Keratinocyte (primary cell): Measurements from ENCODE around the gene BTRC. TPM values are rescaled to one million over a fixed set of nuclear protein-coding genes. Genes with fewer than 3 reads are reported as not detected.
"Not testable (repeated sequence)": the region's sequence is repeated elsewhere in the genome, so short reads cannot be mapped to it uniquely, and the experiment has no call there.

Experiments used
- DNase-seq: peaks from one replicate; pipeline ENCODE4 v3.0.0-alpha.2; 2011; ENCODE audit warnings: low read depth, missing footprints, low spot score
- FAIRE-seq: peaks from 2 replicates; lab custom pipeline; 2011; peaks lifted over from hg19 to GRCh38; lab: Jason Lieb, UNC
- H2AFZ ChIP-seq: 2 replicates; pipeline ENCODE4 v1.6.0; 2012; ENCODE audit warnings: low read length, control low read depth, inconsistent platforms; ENCODE audit not compliant: control insufficient read depth
- H3K27ac ChIP-seq: 2 replicates; pipeline ENCODE4 v1.5.1; 2011; ENCODE audit warnings: low read length; ENCODE audit not compliant: control insufficient read depth, insufficient read depth
- H3K27me3 ChIP-seq: 3 replicates; pipeline ENCODE4 v1.6.0; 2011; ENCODE audit warnings: low read length; ENCODE audit not compliant: control insufficient read depth, insufficient read depth; ENCODE audit errors: extremely low read depth
- H3K36me3 ChIP-seq, 2 experiments: 2 replicates in 1 of 2; 3 replicates in 1 of 2; pipeline ENCODE4 v1.5.1; 2011; ENCODE audit warnings: low read length in 2 of 2, mild to moderate bottlenecking in 1 of 2; ENCODE audit not compliant: control insufficient read depth in 2 of 2, insufficient read depth in 2 of 2; ENCODE audit errors: extremely low read depth in 1 of 2
- H3K4me1 ChIP-seq: 3 replicates; pipeline ENCODE4 v1.5.1; 2011; ENCODE audit warnings: low read length; ENCODE audit not compliant: control insufficient read depth, insufficient read depth; ENCODE audit errors: extremely low read depth
- H3K4me2 ChIP-seq: 3 replicates; pipeline ENCODE4 v1.6.0; 2011; ENCODE audit warnings: low read depth, low read length; ENCODE audit not compliant: control insufficient read depth, insufficient read depth; ENCODE audit errors: extremely low read depth
- H3K4me3 ChIP-seq, 3 experiments: fragments of 200-600 bp in 1 of 3; sonication (generic) in 1 of 3; 2 replicates in 2 of 3; 3 replicates in 1 of 3; pipeline ENCODE4 v1.5.1; 2011 to 2016; ENCODE audit warnings: low read length in 3 of 3, mild to moderate bottlenecking in 3 of 3, control low read depth in 2 of 3, inconsistent platforms in 1 of 3, low read depth in 1 of 3, mixed read lengths in 1 of 3, mixed run types in 1 of 3, moderate library complexity in 1 of 3; ENCODE audit not compliant: control insufficient read depth in 2 of 3, insufficient read depth in 2 of 3; ENCODE audit errors: extremely low read depth in 1 of 3
- H3K79me2 ChIP-seq: 2 replicates; pipeline ENCODE4 v1.6.0; 2012; ENCODE audit warnings: low read length; ENCODE audit not compliant: control insufficient read depth, insufficient read depth
- H3K9ac ChIP-seq: 3 replicates; pipeline ENCODE4 v1.6.0; 2011; ENCODE audit warnings: low read length; ENCODE audit not compliant: control insufficient read depth, insufficient read depth; ENCODE audit errors: extremely low read depth
- H3K9me1 ChIP-seq: 3 replicates; pipeline ENCODE4 v1.6.0; 2011; ENCODE audit warnings: low read length; ENCODE audit not compliant: control insufficient read depth, insufficient read depth; ENCODE audit errors: extremely low read depth
- H3K9me3 ChIP-seq: 2 replicates; pipeline ENCODE4 v1.5.1; 2012; ENCODE audit warnings: low read depth, low read length; ENCODE audit not compliant: control insufficient read depth
- H4K20me1 ChIP-seq: 3 replicates; pipeline ENCODE4 v1.6.0; 2011; ENCODE audit warnings: low read length; ENCODE audit not compliant: control insufficient read depth, insufficient read depth; ENCODE audit errors: extremely low read depth
- EZH2 ChIP-seq: IDR thresholded peaks from one replicate; pipeline ENCODE4 v1.6.1; 2012; ENCODE audit warnings: inconsistent platforms, mild to moderate bottlenecking, low read length, moderate library complexity
- dilution Hi-C: fragments of 300-500 bp; cut with MboI; formaldehyde crosslinking; loops from one replicate; pipeline ENCODE4 v1.7.0; 2020; ENCODE audit warnings: low sequenced_read_pairs; ENCODE audit not compliant: extremely low pct_ligation_motif_present
- polyA plus RNA-seq, 5 experiments: library from polyadenylated mRNA; depleted of rRNA in 3 of 5; stranded (reverse) in 3 of 5; stranded (forward) in 1 of 5; unstranded in 1 of 5; fragments of >200 nt; gene quantifications; 1 replicate in 1 of 5; 2 replicates in 3 of 5; 3 replicates in 1 of 5; pipeline versions ENCODE4 v1.2.1 to v1.2.3, GENCODE V29; 2011 to 2012; ENCODE audit warnings: missing spikeins in 2 of 5, low read depth in 1 of 5, low replicate concordance in 1 of 5
- TF ChIP-seq, protein P1 (sequence below), 3 experiments: IDR thresholded peaks in 1 of 3; conservative IDR thresholded peaks in 1 of 3; optimal IDR thresholded peaks in 1 of 3; 2 replicates in 2 of 3; 3 replicates in 1 of 3; pipeline versions ENCODE3 to v1.5.1; 2011; ENCODE audit warnings: low read length in 3 of 3, mild to moderate bottlenecking in 3 of 3, moderate library complexity in 2 of 3, control low read depth in 1 of 3, inconsistent platforms in 1 of 3; ENCODE audit not compliant: insufficient read depth in 2 of 3; ENCODE audit errors: extremely low read depth in 1 of 3

Gene BTRC
- polyA plus RNA-seq, 1 donor (not counting 4 experiments of a cell fraction or from before 2014, with no cell fraction given): 21.7 TPM

DNA sequence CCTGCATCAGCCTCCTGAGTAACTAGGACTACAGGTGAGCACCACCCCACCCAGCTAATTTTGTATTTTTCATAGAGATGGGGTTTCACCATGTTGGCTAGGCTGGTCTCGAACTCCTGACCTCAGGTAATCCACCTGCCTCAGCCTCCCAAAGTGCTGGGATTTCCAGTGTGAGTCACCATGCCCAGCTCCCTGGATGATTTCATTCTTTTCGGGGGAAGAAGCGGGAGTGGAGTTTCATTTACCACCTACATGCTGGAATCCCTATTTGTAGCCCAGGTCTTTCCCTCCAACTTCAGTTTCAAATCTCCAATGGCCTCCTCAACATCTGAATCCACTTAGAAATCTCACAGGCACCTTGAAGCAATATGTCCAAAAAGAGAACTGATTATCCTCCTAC, 2.9 kb upstream of the BTRC start:
- no peaks in the 10 kb centered on the region for H3K36me3 ChIP-seq
- no peak overlapping the region for H3K9ac ChIP-seq
- TF ChIP-seq, protein P1, sequence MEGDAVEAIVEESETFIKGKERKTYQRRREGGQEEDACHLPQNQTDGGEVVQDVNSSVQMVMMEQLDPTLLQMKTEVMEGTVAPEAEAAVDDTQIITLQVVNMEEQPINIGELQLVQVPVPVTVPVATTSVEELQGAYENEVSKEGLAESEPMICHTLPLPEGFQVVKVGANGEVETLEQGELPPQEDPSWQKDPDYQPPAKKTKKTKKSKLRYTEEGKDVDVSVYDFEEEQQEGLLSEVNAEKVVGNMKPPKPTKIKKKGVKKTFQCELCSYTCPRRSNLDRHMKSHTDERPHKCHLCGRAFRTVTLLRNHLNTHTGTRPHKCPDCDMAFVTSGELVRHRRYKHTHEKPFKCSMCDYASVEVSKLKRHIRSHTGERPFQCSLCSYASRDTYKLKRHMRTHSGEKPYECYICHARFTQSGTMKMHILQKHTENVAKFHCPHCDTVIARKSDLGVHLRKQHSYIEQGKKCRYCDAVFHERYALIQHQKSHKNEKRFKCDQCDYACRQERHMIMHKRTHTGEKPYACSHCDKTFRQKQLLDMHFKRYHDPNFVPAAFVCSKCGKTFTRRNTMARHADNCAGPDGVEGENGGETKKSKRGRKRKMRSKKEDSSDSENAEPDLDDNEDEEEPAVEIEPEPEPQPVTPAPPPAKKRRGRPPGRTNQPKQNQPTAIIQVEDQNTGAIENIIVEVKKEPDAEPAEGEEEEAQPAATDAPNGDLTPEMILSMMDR (optimal IDR thresholded peaks at IDR 0.05 in 1 of 3, IDR thresholded peaks at IDR 0.05 in 1 of 3, conservative IDR thresholded peaks at IDR 0.05 in 1 of 3; ENCODE audit: extremely low read depth in 1 of 3, insufficient read depth in 2 of 3, low read length in 3 of 3): no peak
- TF ChIP-seq EZH2: no peak
- FAIRE-seq: no peak
- no peak overlapping the region for H3K4me3 ChIP-seq
- no peak overlapping the region for H2AFZ ChIP-seq
- dilution Hi-C loops: no loop called here
- no peak overlapping the region for H3K4me2 ChIP-seq
- no peaks in the 10 kb centered on the region for H3K27me3 ChIP-seq
- peaks cover 11% of the 10 kb centered on the region for H3K79me2 ChIP-seq
- no peak overlapping the region for H3K27ac ChIP-seq
- no peaks in the 10 kb centered on the region for H3K9me3 ChIP-seq
- no peaks in the 10 kb centered on the region for H3K9me1 ChIP-seq
- H4K20me1 ChIP-seq: no peaks in the 10 kb centered on the region
- peaks cover 9% of the 10 kb centered on the region for H3K4me1 ChIP-seq
- DNase-seq: no peak

DNA sequence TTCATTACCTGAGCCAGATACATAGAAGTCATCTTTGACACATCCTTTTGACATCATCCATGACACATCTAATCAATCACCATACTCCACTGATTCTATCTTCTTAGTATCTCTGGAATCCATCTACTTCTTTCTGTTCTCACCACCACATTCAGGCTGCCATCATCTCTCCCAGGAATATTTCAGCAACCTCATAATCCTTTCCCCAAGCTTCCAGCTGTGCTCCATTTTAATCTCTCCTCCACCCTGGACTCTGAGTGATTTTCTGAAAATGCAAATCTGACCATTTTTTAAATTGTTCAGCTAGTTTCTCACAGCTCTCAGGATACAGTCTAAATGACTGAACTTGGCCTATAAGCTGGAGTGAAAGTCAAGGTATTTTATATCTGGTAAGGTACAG, 2.5 kb upstream of the BTRC start:
- no peak overlapping the region for H3K9ac ChIP-seq
- H3K36me3 ChIP-seq: no peaks in the 10 kb centered on the region
- H4K20me1 ChIP-seq: no peaks in the 10 kb centered on the region
- no peaks in the 10 kb centered on the region for H3K9me3 ChIP-seq
- H3K4me1 ChIP-seq: peaks cover 9% of the 10 kb centered on the region
- H3K27ac ChIP-seq: no peak overlapping the region
- no peak overlapping the region for H3K4me2 ChIP-seq
- peaks cover 11% of the 10 kb centered on the region for H3K79me2 ChIP-seq
- dilution Hi-C loops: no loop called here
- H3K27me3 ChIP-seq: no peaks in the 10 kb centered on the region
- no peak overlapping the region for H3K4me3 ChIP-seq
- no peaks in the 10 kb centered on the region for H3K9me1 ChIP-seq
- FAIRE-seq: no peak
- TF ChIP-seq EZH2: no peak
- TF ChIP-seq, protein P1 (optimal IDR thresholded peaks at IDR 0.05 in 1 of 3, IDR thresholded peaks at IDR 0.05 in 1 of 3, conservative IDR thresholded peaks at IDR 0.05 in 1 of 3; ENCODE audit: extremely low read depth in 1 of 3, insufficient read depth in 2 of 3, low read length in 3 of 3): no peak
- no peak overlapping the region for H2AFZ ChIP-seq
- no peak for DNase-seq

DNA sequence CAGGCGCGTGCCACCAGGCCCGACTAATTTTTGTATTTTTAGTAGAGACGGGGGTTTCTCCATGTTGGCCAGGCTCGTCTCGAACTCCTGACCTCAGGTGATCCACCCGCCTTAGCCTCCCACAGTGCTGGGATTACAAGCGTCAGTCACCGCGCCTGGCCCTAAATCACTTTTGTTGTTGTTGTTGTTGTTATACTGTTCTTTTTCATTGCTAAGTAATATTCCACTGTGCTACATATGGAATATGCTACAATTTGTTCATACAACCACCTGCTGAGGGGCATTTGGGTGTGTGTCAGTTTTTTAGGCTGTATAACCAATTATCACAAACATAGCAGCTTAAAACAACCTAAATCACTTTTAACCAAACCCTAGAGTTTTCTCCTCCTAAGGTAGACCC, 1.1 kb upstream of the BTRC start:
- H3K9me1 ChIP-seq, FAIRE-seq, H3K4me2 ChIP-seq, H3K4me3 ChIP-seq, dilution Hi-C loops, H3K27me3 ChIP-seq, H2AFZ ChIP-seq, DNase-seq, H3K9me3 ChIP-seq, H4K20me1 ChIP-seq, H3K9ac ChIP-seq, H3K27ac ChIP-seq, H3K4me1 ChIP-seq, H3K36me3 ChIP-seq: not testable (repeated sequence)
- H3K79me2 ChIP-seq: peaks cover 11% of the 10 kb centered on the region
